Astrocyte (in vitro differentiated cells and primary cell): ENCODE data around the gene WNT7A. TPM values are rescaled to one million over a fixed set of nuclear protein-coding genes. Genes with fewer than 3 reads are reported as not detected.

ENCODE experiments used
- DNase-seq: peaks from one replicate; pipeline ENCODE4 v3.0.0-alpha.2; 2010; ENCODE audit warnings: low read depth
- FAIRE-seq: peaks from 2 replicates; lab custom pipeline; 2011; peaks lifted over from hg19 to GRCh38; lab: Jason Lieb, UNC
- H2AFZ ChIP-seq: 2 replicates; pipeline ENCODE4 v1.6.0; 2012; ENCODE audit warnings: low read depth, low read length, inconsistent platforms
- H3K27ac ChIP-seq: 2 replicates; pipeline ENCODE4 v1.5.1; 2011; ENCODE audit warnings: low read depth, low read length, inconsistent platforms
- H3K27me3 ChIP-seq: 2 replicates; pipeline ENCODE4 v1.6.0; 2011; ENCODE audit warnings: low read length, inconsistent platforms; ENCODE audit not compliant: insufficient read depth
- H3K36me3 ChIP-seq: 2 replicates; pipeline ENCODE4 v1.5.1; 2011; ENCODE audit warnings: low read length, inconsistent platforms; ENCODE audit not compliant: insufficient read depth
- H3K4me1 ChIP-seq: 2 replicates; pipeline ENCODE4 v1.5.1; 2011; ENCODE audit warnings: low read length, inconsistent platforms; ENCODE audit not compliant: insufficient read depth
- H3K4me2 ChIP-seq: 2 replicates; pipeline ENCODE4 v1.6.0; 2012; ENCODE audit warnings: low read length, inconsistent platforms
- H3K4me3 ChIP-seq: 2 replicates; pipeline ENCODE4 v1.5.1; 2011; ENCODE audit warnings: low read depth, mild to moderate bottlenecking, low read length, inconsistent platforms; ENCODE audit not compliant: insufficient read depth
- H3K79me2 ChIP-seq: 2 replicates; pipeline ENCODE4 v1.6.0; 2012; ENCODE audit warnings: mild to moderate bottlenecking, low read length, inconsistent platforms; ENCODE audit not compliant: insufficient read depth
- H3K9ac ChIP-seq: 2 replicates; pipeline ENCODE4 v1.6.0; 2012; ENCODE audit warnings: mild to moderate bottlenecking, low read length, inconsistent platforms
- H3K9me3 ChIP-seq: 2 replicates; pipeline ENCODE4 v1.5.1; 2012; ENCODE audit warnings: low read depth, mild to moderate bottlenecking, low read length, inconsistent platforms; ENCODE audit not compliant: insufficient read depth
- H4K20me1 ChIP-seq: 2 replicates; pipeline ENCODE4 v1.6.0; 2012; ENCODE audit warnings: low read length, inconsistent platforms; ENCODE audit not compliant: insufficient read depth
- H3K27ac Mint-ChIP-seq: one replicate; pipeline ENCODE4 v1.8.0; 2021; ENCODE audit warnings: mild to moderate bottlenecking, mixed read lengths; ENCODE audit not compliant: unreplicated experiment
- H3K27me3 Mint-ChIP-seq: one replicate; pipeline ENCODE4 v1.8.0; 2021; ENCODE audit warnings: low read depth, mixed read lengths; ENCODE audit not compliant: unreplicated experiment
- H3K36me3 Mint-ChIP-seq: one replicate; pipeline ENCODE4 v1.8.0; 2021; ENCODE audit warnings: low read depth, mixed read lengths; ENCODE audit not compliant: unreplicated experiment
- H3K4me1 Mint-ChIP-seq: one replicate; pipeline ENCODE4 v1.8.0; 2021; ENCODE audit warnings: low read depth, mixed read lengths; ENCODE audit not compliant: unreplicated experiment
- H3K4me3 Mint-ChIP-seq: one replicate; pipeline ENCODE4 v1.8.0; 2021; ENCODE audit warnings: mild to moderate bottlenecking, moderate library complexity, mixed read lengths; ENCODE audit not compliant: unreplicated experiment
- H3K9me3 Mint-ChIP-seq: one replicate; pipeline ENCODE4 v1.8.0; 2021; ENCODE audit warnings: mild to moderate bottlenecking, mixed read lengths; ENCODE audit not compliant: unreplicated experiment
- CTCF ChIP-seq: IDR thresholded peaks from 2 replicates; pipeline ENCODE4 v1.5.1; 2011; ENCODE audit warnings: low read depth, mild to moderate bottlenecking, inconsistent platforms, low read length, moderate library complexity; ENCODE audit not compliant: insufficient read depth
- EZH2 ChIP-seq: IDR thresholded peaks from 2 replicates; pipeline ENCODE4 v1.6.1; 2012; ENCODE audit warnings: mild to moderate bottlenecking, low read length, inconsistent platforms; ENCODE audit not compliant: insufficient read depth
- total RNA-seq: library from RNA; stranded (reverse); gene quantifications from 2 replicates; pipeline ENCODE4 v1.2.1, GENCODE V29; 2021

The WNT7A gene
- total RNA-seq, 1 donor from 2014 or later, result 1.7 TPM

- Mint-ChIP-seq H3K27me3 (peaks cover 19% of the 10 kb centered on the region), H3K4me1 (no peaks in the 10 kb centered on the region), H3K9me3 (peaks cover 23% of the 10 kb centered on the region), H3K27ac (no peak overlapping the region), H3K4me3 (no peak overlapping the region), H3K36me3 (peaks cover 3% of the 10 kb centered on the region)
- no peaks in the 10 kb centered on the region for H3K36me3 ChIP-seq
- H3K4me2 ChIP-seq, result no peak overlapping the region
- no peak for FAIRE-seq
- peaks cover 3% of the 10 kb centered on the region for H3K9me3 ChIP-seq
- no peak for TF ChIP-seq EZH2
- TF ChIP-seq CTCF, result no peak
- H3K27me3 ChIP-seq, result peaks cover 9% of the 10 kb centered on the region
- no peaks in the 10 kb centered on the region for H4K20me1 ChIP-seq
- no peak overlapping the region for H2AFZ ChIP-seq
- no peak overlapping the region for H3K9ac ChIP-seq
- no peak overlapping the region for H3K4me3 ChIP-seq
- H3K4me1 ChIP-seq, result peaks cover 11% of the 10 kb centered on the region
- H3K27ac ChIP-seq, result no peak overlapping the region
- no peaks in the 10 kb centered on the region for H3K79me2 ChIP-seq
- DNase-seq, result no peak
Observed at GRCh38 chr3:13894096-13894806, 14.4 kb upstream of the WNT7A start.

GRCh38 chr3:13892304-13892703 lies 12.4 kb upstream of the WNT7A start:
- Histone ChIP-seq H3K36me3 (no peaks in the 10 kb centered on the region), H3K9me3 (peaks cover 3% of the 10 kb centered on the region), H4K20me1 (no peaks in the 10 kb centered on the region), H3K27ac (no peak overlapping the region), H3K9ac (no peak overlapping the region), H3K79me2 (no peaks in the 10 kb centered on the region), H3K27me3 (peaks cover 10% of the 10 kb centered on the region), H2AFZ (no peak overlapping the region), H3K4me1 (peaks cover 11% of the 10 kb centered on the region), H3K4me2 (no peak overlapping the region), H3K4me3 (no peak overlapping the region)
- DNase-seq, result no peak
- Mint-ChIP-seq H3K27me3 (peaks cover 24% of the 10 kb centered on the region), H3K4me1 (no peaks in the 10 kb centered on the region), H3K36me3 (no peaks in the 10 kb centered on the region), H3K9me3 (peaks cover 3% of the 10 kb centered on the region), H3K4me3 (no peak overlapping the region), H3K27ac (no peak overlapping the region)
- FAIRE-seq, result no peak
- TF ChIP-seq CTCF, result no peak
- TF ChIP-seq EZH2, result no peak

- no peak for FAIRE-seq
- Histone ChIP-seq H3K36me3 (no peaks in the 10 kb centered on the region), H2AFZ (no peak overlapping the region), H3K27me3 (peaks cover 14% of the 10 kb centered on the region), H4K20me1 (no peaks in the 10 kb centered on the region), H3K79me2 (no peaks in the 10 kb centered on the region), H3K9ac (no peak overlapping the region), H3K4me3 (no peak overlapping the region), H3K9me3 (peaks cover 3% of the 10 kb centered on the region), H3K4me1 (peaks cover 11% of the 10 kb centered on the region), H3K4me2 (no peak overlapping the region), H3K27ac (no peak overlapping the region)
- Mint-ChIP-seq H3K27ac (no peak overlapping the region), H3K27me3 (peaks cover 32% of the 10 kb centered on the region), H3K4me1 (no peaks in the 10 kb centered on the region), H3K4me3 (no peak overlapping the region), H3K9me3 (peaks cover 3% of the 10 kb centered on the region), H3K36me3 (no peaks in the 10 kb centered on the region)
- no peak for DNase-seq
- no peak for TF ChIP-seq CTCF
- TF ChIP-seq EZH2, result no peak
Observed at GRCh38 chr3:13891492-13892073, 11.7 kb upstream of the WNT7A start.
